Activated T-helper 1 cell treated with anti-CD3 and anti-CD28 coated beads, Interleukin-12 subunit alpha, Interleukin-12 subunit beta, Interleukin-2, Interleukin-4 antibody, amounts not matched to agents 30 ng/mL and 10 ng/mL and 1 ng/mL, durations not matched to agents 14 hours and 24 hours and 36 hours (primary cell): ENCODE results near the gene PAGR1. TPM values are rescaled to one million over a fixed set of nuclear protein-coding genes. Genes with fewer than 3 reads are reported as not detected.
A peak's percentile ranks its signal among the peaks of the same experiment; 100 is the strongest.

Experiments used
- DNase-seq: peaks from one replicate; pipeline ENCODE4 v3.0.0; 2021; ENCODE audit warnings: low spot score
- H3K27ac Mint-ChIP-seq: one replicate; pipeline ENCODE4 v1.8.0; 2021; ENCODE audit warnings: mild to moderate bottlenecking, mixed read lengths
- H3K27me3 Mint-ChIP-seq: one replicate; pipeline ENCODE4 v1.8.0; 2022; ENCODE audit warnings: mild to moderate bottlenecking, moderate library complexity, mixed read lengths; ENCODE audit not compliant: insufficient read depth
- H3K36me3 Mint-ChIP-seq: one replicate; pipeline ENCODE4 v1.8.0; 2021; ENCODE audit warnings: low read depth, mixed read lengths
- H3K4me1 Mint-ChIP-seq: one replicate; pipeline ENCODE4 v1.8.0; 2021; ENCODE audit warnings: low read depth, mixed read lengths
- H3K4me3 Mint-ChIP-seq: one replicate; pipeline ENCODE4 v1.8.0; 2021; ENCODE audit warnings: mild to moderate bottlenecking, moderate library complexity, mixed read lengths
- H3K9me3 Mint-ChIP-seq: one replicate; pipeline ENCODE4 v1.8.0; 2021; ENCODE audit warnings: mixed read lengths
- intact Hi-C: fragments of 100-400 bp; cut with micrococcal nuclease; formaldehyde crosslinking; loops from one replicate; pipeline ENCODE4 v1.15.1; 2024
- total RNA-seq: library from RNA; stranded (reverse); gene quantifications from 2 replicates; pipeline ENCODE4 v1.2.3, GENCODE V29; 2022

Gene PAGR1
- total RNA-seq, 1 donor from 2014 or later, result 29.2 TPM

DNA sequence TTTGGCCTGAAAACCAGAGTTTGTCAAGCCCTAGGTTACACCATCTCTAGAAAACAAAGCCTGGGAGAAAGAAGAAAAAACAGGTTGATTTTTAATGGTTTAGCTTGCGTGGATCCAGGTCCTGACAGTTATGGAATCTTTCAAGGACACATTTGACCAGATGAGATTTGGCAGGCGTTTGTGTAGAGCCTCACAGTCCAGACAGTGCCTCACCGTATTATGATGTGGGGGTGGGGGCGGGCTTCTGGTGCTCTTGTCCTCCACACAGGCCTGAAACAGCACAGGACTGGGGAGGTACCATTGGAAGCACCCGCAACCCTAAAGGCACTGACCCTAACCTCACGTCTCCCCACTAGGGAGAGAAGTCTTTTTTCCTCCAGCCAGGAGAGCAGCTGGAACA is 23.9 kb downstream of the PAGR1 start:
- Mint-ChIP-seq H3K9me3 (no peaks in the 10 kb centered on the region), H3K4me1 (no peaks in the 10 kb centered on the region), H3K36me3 (peaks cover 33% of the 10 kb centered on the region), H3K27ac (peak overlapping the region; percentile 26), H3K27me3 (no peaks in the 10 kb centered on the region), H3K4me3 (no peak overlapping the region)
- intact Hi-C loops, result no loop called here
- DNase-seq, result no peak

DNA sequence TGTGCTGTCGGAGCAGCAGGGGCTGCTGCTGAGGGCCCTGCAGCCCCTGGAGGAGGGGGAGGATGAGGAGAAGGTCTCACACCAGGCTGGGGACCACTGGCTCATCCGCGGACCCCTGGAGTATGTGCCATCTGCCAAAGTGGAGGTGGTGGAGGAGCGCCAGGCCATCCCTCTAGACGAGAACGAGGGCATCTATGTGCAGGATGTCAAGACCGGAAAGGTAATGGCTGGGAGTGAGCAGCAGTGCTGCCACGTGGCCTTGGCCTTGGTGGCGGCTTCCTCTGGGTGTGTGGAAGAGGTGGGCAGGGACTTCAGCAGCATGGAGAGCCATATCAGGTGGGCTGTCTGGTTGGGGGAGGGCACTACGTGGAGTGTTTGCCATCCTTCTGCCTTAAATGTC is 24.3 kb downstream of the PAGR1 start:
- Mint-ChIP-seq H3K36me3 (peaks cover 35% of the 10 kb centered on the region), H3K4me3 (no peak overlapping the region), H3K27me3 (no peaks in the 10 kb centered on the region), H3K9me3 (no peaks in the 10 kb centered on the region), H3K27ac (no peak overlapping the region), H3K4me1 (no peaks in the 10 kb centered on the region)
- intact Hi-C loops, result no loop called here
- DNase-seq, result no peak

DNA sequence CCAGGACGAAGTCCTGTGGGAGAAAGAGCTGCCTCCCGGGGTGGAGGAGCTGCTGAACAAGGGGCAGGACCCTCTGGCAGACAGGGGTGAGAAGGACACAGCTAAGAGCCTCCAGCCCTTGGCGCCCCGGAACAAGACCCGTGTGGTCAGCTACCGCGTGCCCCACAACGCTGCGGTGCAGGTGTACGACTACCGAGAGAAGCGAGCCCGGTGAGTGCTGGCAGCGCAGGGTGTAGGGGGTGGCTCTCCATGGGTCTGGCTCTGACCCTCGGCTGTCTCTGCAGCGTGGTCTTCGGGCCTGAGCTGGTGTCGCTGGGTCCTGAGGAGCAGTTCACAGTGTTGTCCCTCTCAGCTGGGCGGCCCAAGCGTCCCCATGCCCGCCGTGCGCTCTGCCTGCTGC is 25.7 kb downstream of the PAGR1 start:
- no peaks in the 10 kb centered on the region for H3K4me1 Mint-ChIP-seq
- no peak for DNase-seq
- no peak overlapping the region for H3K4me3 Mint-ChIP-seq
- no peak overlapping the region for H3K27ac Mint-ChIP-seq
- no peaks in the 10 kb centered on the region for H3K27me3 Mint-ChIP-seq
- intact Hi-C loops, result no loop called here
- H3K9me3 Mint-ChIP-seq, result no peaks in the 10 kb centered on the region
- peaks cover 33% of the 10 kb centered on the region for H3K36me3 Mint-ChIP-seq

DNA sequence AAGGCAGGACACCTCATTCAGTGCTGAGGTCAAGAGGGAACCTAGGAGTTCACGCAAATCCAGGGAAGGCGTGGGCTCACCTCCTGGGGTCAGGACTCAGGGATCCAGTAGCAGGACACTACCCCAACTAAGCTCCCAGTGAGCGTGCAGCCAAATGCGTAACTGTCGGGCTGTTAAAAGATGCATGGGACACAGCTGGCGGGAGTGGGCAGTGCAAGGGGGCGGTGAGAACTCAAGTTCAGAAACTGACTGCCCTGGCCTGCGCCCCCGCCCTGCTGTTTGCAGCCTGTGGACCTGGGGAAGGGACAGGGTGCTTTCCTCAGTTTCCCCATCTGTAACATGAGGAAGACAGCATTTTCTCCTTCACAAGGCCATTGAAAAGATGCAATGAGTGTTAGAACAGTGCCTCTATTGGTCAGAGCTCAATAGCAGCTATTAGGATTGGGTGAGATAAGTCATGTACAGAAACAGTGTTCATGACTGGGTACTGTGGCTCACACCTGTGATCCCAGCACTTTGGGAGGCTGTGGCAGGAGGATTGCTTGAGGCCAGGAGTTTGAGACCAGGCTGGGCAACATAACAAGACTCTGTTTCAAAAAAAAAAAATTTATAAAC is 26.9 kb downstream of the PAGR1 start:
- Mint-ChIP-seq H3K4me1 (no peaks in the 10 kb centered on the region), H3K4me3 (no peak overlapping the region), H3K36me3 (peaks cover 29% of the 10 kb centered on the region), H3K27me3 (no peaks in the 10 kb centered on the region), H3K9me3 (no peaks in the 10 kb centered on the region), H3K27ac (no peak overlapping the region)
- DNase-seq, result no peak
- intact Hi-C loops, result no loop called here

DNA sequence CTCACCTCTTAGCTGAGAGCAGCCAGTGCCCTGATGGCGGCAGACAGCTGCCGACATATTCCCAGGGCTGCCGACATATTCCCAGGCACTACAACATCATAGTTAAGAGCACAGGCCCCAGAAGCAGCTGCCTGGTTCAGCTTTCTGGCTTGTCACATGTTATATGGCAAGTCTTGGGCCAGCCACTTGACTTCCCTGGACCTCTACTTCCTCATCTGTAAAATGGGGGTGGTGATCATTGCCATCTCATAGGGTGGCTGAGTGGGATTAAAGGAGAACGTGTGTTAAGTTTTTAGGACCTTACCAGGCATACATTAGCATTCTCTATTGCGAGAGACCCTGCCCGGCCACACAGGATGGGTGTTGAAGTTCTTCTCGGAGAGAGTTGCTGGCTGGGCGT is 28.0 kb downstream of the PAGR1 start:
- Mint-ChIP-seq H3K4me1 (peaks cover 5% of the 10 kb centered on the region), H3K4me3 (no peak overlapping the region), H3K36me3 (peaks cover 33% of the 10 kb centered on the region), H3K9me3 (no peaks in the 10 kb centered on the region), H3K27me3 (no peaks in the 10 kb centered on the region), H3K27ac (peak overlapping the region; percentile 56)
- no peak for DNase-seq
- intact Hi-C loops, result no loop called here

DNA sequence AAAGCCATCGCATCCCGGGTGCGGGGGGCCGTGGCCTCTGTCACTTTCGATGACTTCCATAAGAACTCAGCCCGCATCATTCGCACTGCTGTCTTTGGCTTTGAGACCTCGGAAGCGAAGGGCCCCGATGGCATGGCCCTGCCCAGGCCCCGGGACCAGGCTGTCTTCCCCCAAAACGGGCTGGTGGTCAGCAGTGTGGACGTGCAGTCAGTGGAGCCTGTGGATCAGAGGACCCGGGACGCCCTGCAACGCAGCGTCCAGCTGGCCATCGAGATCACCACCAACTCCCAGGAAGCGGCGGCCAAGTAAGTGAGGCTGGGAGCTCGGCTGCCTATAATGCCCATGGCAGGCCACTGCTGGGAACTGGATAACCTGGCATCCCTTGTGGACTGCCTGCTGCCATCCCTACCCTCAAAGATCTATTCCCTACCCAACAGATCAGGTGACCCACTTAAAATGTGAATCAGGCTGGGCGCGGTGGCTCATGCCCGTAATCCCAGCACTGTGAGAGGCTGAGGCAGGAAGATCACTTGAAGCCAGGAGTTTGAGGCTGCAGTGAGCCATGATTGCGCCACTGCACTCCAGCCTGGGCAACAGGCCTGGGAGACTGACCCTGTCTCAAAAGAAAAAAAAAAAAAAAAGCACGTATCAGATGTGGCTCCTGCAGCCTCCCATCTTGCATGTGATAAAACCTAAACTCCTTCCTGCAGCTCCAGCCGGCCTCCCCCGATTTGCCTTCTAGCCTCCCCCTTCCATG is 28.8 kb downstream of the PAGR1 start:
- intact Hi-C loops, result no loop called here
- no peaks in the 10 kb centered on the region for H3K9me3 Mint-ChIP-seq
- no peak overlapping the region for H3K27ac Mint-ChIP-seq

DNA sequence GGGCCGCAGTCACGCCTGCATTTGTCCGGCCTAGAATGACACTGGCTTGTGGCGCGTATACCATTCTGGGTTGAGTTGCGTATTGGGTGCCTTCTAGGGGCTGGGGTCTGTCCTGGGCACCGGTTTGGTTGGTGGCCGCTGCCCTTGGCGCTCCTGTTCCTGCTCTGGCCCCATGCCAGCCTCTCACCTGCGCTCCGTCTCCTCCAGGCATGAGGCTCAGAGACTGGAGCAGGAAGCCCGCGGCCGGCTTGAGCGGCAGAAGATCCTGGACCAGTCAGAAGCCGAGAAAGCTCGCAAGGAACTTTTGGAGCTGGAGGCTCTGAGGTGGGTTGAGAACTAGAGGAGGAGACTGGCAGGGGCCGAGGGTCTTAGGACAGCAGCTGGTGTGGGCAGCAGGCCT is 29.7 kb downstream of the PAGR1 start:
- peaks cover 35% of the 10 kb centered on the region for H3K36me3 Mint-ChIP-seq
- no peaks in the 10 kb centered on the region for H3K27me3 Mint-ChIP-seq
- intact Hi-C loops, result no loop called here
- H3K4me3 Mint-ChIP-seq, result no peak overlapping the region
- peaks cover 5% of the 10 kb centered on the region for H3K4me1 Mint-ChIP-seq
- no peak overlapping the region for H3K27ac Mint-ChIP-seq
- DNase-seq, result no peak
- H3K9me3 Mint-ChIP-seq, result no peaks in the 10 kb centered on the region

More for the DNA sequence above, 28.8 kb downstream of the PAGR1 start:
- Mint-ChIP-seq H3K4me3 (no peak overlapping the region), H3K27me3 (no peaks in the 10 kb centered on the region), H3K4me1 (peaks cover 5% of the 10 kb centered on the region), H3K36me3 (peaks cover 34% of the 10 kb centered on the region)
- no peak for DNase-seq

DNA sequence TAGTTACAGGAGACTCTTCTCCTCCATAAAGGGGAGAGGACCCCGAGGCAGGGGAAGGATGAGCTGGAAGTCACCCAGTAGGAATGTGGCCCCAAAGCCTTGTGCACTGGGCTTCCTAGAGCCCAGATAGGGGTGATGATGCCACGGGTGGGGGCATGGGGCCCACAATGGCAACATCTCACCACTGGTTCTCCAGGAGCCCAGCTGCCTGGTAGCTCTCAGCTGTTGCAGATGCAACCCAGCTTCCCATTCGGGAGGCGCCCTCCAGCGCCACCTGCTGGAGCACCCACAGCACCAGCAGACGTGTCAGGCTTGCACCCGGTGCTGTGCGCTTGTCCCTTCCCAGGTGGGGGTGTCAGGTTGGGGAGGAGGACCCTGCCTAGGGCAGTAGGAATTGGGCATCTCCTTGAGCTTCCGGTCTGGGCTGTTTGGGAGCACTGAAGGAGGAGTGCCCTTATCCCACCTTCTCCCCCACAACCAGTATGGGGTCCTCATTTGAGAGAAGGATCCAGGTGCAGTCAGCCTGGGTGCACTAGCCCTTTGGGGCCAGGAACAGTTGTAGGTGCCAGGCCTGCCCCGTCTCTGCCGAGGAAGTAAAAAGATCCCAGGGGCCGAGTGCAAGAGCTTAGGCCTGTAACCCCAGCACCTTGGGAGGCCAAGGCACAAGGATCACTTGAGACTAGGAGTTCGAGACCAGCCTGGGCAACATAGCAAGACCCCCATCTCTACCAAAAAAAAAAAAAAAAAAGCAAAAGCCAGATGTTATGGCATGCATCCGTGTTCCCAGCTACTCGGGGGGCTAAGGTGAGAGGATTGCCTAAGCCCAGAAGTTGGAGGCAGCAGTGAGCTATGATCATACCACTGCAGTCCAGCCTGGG is 32.7 kb downstream of the PAGR1 start:
- no peak overlapping the region for H3K4me3 Mint-ChIP-seq
- H3K27ac Mint-ChIP-seq, result no peak overlapping the region
- intact Hi-C loops, result loop anchor here (1.0 to 2.0 kb wide), 5 partner anchors 21 to 156 kb away; partner anchors contain the start of gene MVP
- DNase-seq, result peak; percentile 67
- no peaks in the 10 kb centered on the region for H3K27me3 Mint-ChIP-seq
- H3K4me1 Mint-ChIP-seq, result peaks cover 5% of the 10 kb centered on the region
- H3K36me3 Mint-ChIP-seq, result peaks cover 36% of the 10 kb centered on the region
- H3K9me3 Mint-ChIP-seq, result no peaks in the 10 kb centered on the region

DNA sequence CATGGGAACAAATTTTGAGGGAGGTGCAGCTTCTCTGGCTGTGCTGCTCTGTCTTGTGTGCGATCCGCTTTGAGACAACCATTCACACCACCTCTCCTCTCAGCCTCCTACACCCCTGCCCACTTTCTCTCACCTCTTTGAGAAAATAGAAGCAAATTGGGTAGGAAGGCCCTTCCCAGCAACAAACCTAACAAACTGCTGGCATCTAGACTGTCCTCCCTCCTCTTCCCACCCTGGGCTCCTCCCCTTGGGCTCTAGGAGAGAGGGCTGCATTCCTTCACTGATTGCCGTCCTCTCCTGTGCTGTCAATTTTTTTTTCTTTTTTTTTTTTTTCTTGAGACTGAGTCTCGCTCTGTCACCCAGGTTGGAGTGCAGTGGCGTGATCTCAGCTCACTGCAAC is 33.6 kb downstream of the PAGR1 start:
- no peak overlapping the region for H3K27ac Mint-ChIP-seq
- no peak for DNase-seq
- peaks cover 5% of the 10 kb centered on the region for H3K4me1 Mint-ChIP-seq
- intact Hi-C loops, result loop anchor here (2.0 kb wide), 1 partner anchor 157 kb away; no protein-coding TSS in a partner anchor
- no peaks in the 10 kb centered on the region for H3K27me3 Mint-ChIP-seq
- H3K4me3 Mint-ChIP-seq, result no peak overlapping the region
- H3K9me3 Mint-ChIP-seq, result no peaks in the 10 kb centered on the region
- peaks cover 33% of the 10 kb centered on the region for H3K36me3 Mint-ChIP-seq

DNA sequence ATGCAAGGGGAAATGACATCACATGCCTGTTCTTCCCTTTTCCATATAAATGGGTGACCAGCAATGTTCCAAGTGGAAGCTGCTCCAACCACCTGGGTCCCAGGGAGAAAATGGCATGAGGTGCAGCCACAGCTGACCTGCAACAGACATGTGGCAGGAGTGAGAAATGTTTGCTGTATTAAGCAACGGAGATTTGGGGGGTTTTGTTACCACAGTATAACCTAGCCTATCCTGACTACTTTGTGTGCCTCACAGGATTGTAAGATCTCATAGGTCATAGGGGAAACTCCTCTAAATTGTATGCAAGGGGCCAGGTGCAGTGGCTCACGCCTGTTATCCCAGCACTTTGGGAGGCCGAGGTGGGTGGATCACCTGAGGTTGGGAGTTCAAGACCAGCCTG is 35.0 kb downstream of the PAGR1 start:
- DNase-seq, result no peak
- H3K27me3 Mint-ChIP-seq, result no peaks in the 10 kb centered on the region
- no peaks in the 10 kb centered on the region for H3K9me3 Mint-ChIP-seq
- peaks cover 23% of the 10 kb centered on the region for H3K36me3 Mint-ChIP-seq
- H3K4me3 Mint-ChIP-seq, result no peak overlapping the region
- intact Hi-C loops, result no loop called here
- no peak overlapping the region for H3K27ac Mint-ChIP-seq
- peaks cover 5% of the 10 kb centered on the region for H3K4me1 Mint-ChIP-seq

DNA sequence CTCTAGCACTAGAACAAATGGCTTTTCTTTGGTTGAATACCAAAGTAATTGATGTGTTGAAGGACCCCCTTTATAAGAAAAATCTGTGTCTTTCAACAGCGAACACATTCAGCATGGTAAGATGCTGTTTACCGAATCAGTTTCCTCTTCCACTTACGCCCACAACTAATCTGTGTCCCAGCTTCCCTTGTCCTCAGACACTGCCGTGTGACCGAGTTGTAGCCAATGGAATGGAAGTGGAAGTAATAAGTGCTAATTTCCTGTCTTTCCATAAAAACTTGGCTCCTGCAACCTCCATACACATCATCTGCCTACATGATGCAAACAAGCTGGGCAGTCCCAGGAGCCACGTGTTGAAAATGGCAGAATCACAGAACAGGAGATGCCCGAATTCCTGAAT is 36.7 kb downstream of the PAGR1 start:
- H3K4me1 Mint-ChIP-seq, result peaks cover 5% of the 10 kb centered on the region
- peaks cover 20% of the 10 kb centered on the region for H3K36me3 Mint-ChIP-seq
- H3K4me3 Mint-ChIP-seq, result no peak overlapping the region
- DNase-seq, result no peak
- no peak overlapping the region for H3K27ac Mint-ChIP-seq
- no peaks in the 10 kb centered on the region for H3K27me3 Mint-ChIP-seq
- no peaks in the 10 kb centered on the region for H3K9me3 Mint-ChIP-seq
- intact Hi-C loops, result no loop called here

DNA sequence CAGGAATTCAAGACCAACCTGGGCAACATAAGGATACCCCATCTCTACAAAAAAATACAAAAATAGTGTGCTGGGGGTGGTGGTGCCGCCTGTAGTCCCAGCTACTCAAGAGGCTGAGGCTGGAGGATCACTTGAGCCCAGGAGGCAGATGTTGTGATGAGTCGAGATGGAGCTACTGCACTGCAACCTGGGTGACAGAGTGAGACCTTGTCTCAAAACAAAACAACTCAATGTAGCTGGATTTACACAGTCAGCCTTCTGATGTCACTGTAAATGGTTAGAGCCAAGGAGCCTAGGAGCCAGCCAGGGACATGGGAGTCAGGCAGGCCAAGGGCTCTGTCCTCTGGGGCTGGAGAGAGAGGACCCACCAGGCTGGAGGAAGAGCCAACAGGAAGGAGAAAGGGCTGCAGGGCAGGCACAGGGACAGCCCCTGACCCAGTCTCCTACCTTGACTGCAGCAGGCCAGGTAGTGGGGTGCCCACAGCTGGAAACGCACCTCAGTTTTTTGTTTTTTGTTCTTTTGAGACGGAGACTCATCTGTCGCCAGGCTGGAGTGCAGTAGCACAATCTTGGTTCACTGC is 38.7 kb downstream of the PAGR1 start:
- H3K9me3 Mint-ChIP-seq, result no peaks in the 10 kb centered on the region
- intact Hi-C loops, result no loop called here

More for the DNA sequence above, 38.7 kb downstream of the PAGR1 start:
- Mint-ChIP-seq H3K36me3 (peaks cover 18% of the 10 kb centered on the region), H3K27ac (no peak overlapping the region), H3K4me1 (no peaks in the 10 kb centered on the region), H3K27me3 (no peaks in the 10 kb centered on the region), H3K4me3 (no peak overlapping the region)
- DNase-seq, result no peak
